Neutrophil (primary cell): ENCODE data around the gene KMT2D.
"Not testable (repeated sequence)": the region's sequence is repeated elsewhere in the genome, so short reads cannot be mapped to it uniquely, and the experiment has no call there.

Experiments
- H3K27ac ChIP-seq: fragments of 200-600 bp; sonication (generic); 2 replicates; pipeline ENCODE4 v1.5.1; 2016; ENCODE audit warnings: mild to moderate bottlenecking, moderate library complexity
- H3K27me3 ChIP-seq: fragments of 200-600 bp; sonication (generic); 2 replicates; pipeline ENCODE4 v1.6.0; 2016; ENCODE audit warnings: mild to moderate bottlenecking
- H3K36me3 ChIP-seq: fragments of 200-600 bp; sonication (generic); 2 replicates; pipeline ENCODE4 v1.5.1; 2017
- H3K4me1 ChIP-seq, 2 experiments: fragments of 200-600 bp in 1 of 2; sonication (generic) in 1 of 2; 1 replicate in 1 of 2; 2 replicates in 1 of 2; pipeline versions ENCODE4 v1.5.1 to v1.6.1; 2013 to 2016; ENCODE audit warnings: low read depth in 1 of 2, low read length in 1 of 2, mild to moderate bottlenecking in 1 of 2, moderate library complexity in 1 of 2; ENCODE audit not compliant: control insufficient read depth in 1 of 2, insufficient read depth in 1 of 2
- H3K4me3 ChIP-seq, 2 experiments: fragments of 200-600 bp in 1 of 2; sonication (generic) in 1 of 2; 1 replicate in 1 of 2; 2 replicates in 1 of 2; pipeline ENCODE4 v1.5.1; 2013 to 2016; ENCODE audit warnings: low read depth in 1 of 2, low read length in 1 of 2, mild to moderate bottlenecking in 1 of 2, moderate library complexity in 1 of 2
- H3K9me3 ChIP-seq: fragments of 200-600 bp; sonication (generic); 2 replicates; pipeline ENCODE4 v1.5.1; 2016
- TF ChIP-seq, protein P1 (sequence below): fragments of 200-600 bp; sonication (generic); IDR thresholded peaks from 2 replicates; pipeline ENCODE4 v1.5.1; 2016; ENCODE audit warnings: antibody characterized with exemption

KMT2D gene

DNA sequence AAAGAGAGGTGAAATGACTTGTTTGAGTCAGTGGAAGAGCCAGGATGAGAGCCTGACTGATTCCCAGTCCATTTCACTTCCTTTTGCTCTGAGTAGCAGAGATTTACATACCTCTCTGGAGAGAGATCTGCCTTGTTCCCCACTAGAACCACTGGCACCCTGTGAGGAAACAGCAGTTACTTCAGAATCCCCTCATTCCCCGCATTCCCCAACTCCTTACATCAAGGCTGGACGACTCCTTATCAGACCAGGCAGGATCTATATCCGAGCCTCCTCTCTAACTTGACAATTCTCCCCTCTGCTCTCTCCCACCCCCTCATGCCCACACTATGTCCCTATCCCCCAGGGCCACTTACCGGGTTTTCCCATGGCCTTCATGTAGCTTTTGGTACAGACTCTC, 5.5 kb upstream of the KMT2D start:
- peaks cover 4% of the 10 kb centered on the region for H3K27me3 ChIP-seq

DNA sequence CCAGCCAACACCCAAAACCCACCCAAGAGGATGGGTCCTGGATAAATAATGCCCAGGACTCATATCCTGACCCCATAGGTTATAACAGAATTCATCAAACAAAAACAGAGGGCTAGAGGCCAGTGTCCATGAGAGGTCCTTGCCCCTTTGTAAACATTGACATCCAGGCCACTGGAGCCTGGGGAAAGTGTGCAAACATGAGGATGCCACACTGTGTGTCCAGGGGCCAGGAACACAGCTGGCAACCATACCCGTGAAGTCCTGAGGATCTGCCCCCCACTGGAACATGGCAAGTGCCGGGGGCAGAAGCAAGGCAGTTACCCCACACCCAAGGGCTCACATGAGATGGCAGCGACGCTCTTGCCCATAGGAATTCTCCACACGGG, 4.2 kb upstream of the KMT2D start:
- Histone ChIP-seq H3K27ac (no peak overlapping the region), H3K4me3 (no peak overlapping the region), H3K27me3 (peaks cover 4% of the 10 kb centered on the region), H3K9me3 (no peaks in the 10 kb centered on the region), H3K4me1 (peaks cover 25 to 26% of the 10 kb centered on the region in 2 experiments), H3K36me3 (no peaks in the 10 kb centered on the region)
- TF ChIP-seq, protein P1, sequence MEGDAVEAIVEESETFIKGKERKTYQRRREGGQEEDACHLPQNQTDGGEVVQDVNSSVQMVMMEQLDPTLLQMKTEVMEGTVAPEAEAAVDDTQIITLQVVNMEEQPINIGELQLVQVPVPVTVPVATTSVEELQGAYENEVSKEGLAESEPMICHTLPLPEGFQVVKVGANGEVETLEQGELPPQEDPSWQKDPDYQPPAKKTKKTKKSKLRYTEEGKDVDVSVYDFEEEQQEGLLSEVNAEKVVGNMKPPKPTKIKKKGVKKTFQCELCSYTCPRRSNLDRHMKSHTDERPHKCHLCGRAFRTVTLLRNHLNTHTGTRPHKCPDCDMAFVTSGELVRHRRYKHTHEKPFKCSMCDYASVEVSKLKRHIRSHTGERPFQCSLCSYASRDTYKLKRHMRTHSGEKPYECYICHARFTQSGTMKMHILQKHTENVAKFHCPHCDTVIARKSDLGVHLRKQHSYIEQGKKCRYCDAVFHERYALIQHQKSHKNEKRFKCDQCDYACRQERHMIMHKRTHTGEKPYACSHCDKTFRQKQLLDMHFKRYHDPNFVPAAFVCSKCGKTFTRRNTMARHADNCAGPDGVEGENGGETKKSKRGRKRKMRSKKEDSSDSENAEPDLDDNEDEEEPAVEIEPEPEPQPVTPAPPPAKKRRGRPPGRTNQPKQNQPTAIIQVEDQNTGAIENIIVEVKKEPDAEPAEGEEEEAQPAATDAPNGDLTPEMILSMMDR, result no peak

More for the DNA sequence above, 5.5 kb upstream of the KMT2D start:
- no peak overlapping the region for H3K4me3 ChIP-seq
- TF ChIP-seq, protein P1, result no peak
- H3K36me3 ChIP-seq, result no peaks in the 10 kb centered on the region
- H3K27ac ChIP-seq, result no peak overlapping the region
- no peaks in the 10 kb centered on the region for H3K9me3 ChIP-seq
- peaks cover 26% of the 10 kb centered on the region in 2 experiments for H3K4me1 ChIP-seq

GRCh38 chr12:49061916-49062315, 1.3 kb upstream of the KMT2D start:
- not testable (repeated sequence) for H3K36me3 ChIP-seq, H3K4me3 ChIP-seq, H3K27ac ChIP-seq, H3K9me3 ChIP-seq, H3K27me3 ChIP-seq
- peaks cover 34 to 39% of the 10 kb centered on the region in 2 experiments for H3K4me1 ChIP-seq

GRCh38 chr12:49061157-49061650, 610 bp upstream of the KMT2D start:
- no peaks in the 10 kb centered on the region for H3K27me3 ChIP-seq
- H3K27ac ChIP-seq, result peak overlapping the region; percentile 97
- H3K4me1 ChIP-seq, result peaks cover 42 to 46% of the 10 kb centered on the region in 2 experiments
- TF ChIP-seq, protein P1, result no peak
- no peaks in the 10 kb centered on the region for H3K36me3 ChIP-seq
- no peaks in the 10 kb centered on the region for H3K9me3 ChIP-seq
- H3K4me3 ChIP-seq, result peak overlapping the region; percentile 90 to 96

- peaks cover 54 to 63% of the 10 kb centered on the region in 2 experiments for H3K4me1 ChIP-seq
Measured at GRCh38 chr12:49059299-49060171, 1.1 kb downstream of the KMT2D start.

GRCh38 chr12:49059045-49059298, 1.6 kb downstream of the KMT2D start:
- peak overlapping the region; percentile 97 for H3K27ac ChIP-seq
- H3K9me3 ChIP-seq, result no peaks in the 10 kb centered on the region
- H3K27me3 ChIP-seq, result no peaks in the 10 kb centered on the region
- H3K4me1 ChIP-seq, result peaks cover 53 to 61% of the 10 kb centered on the region in 2 experiments
- peaks cover 13% of the 10 kb centered on the region for H3K36me3 ChIP-seq
- peak overlapping the region; percentile 90 to 96 for H3K4me3 ChIP-seq
- TF ChIP-seq, protein P1, result no peak

More at GRCh38 chr12:49059299-49060171, 1.1 kb downstream of the KMT2D start:
- Histone ChIP-seq H3K9me3 (no peaks in the 10 kb centered on the region), H3K27me3 (no peaks in the 10 kb centered on the region), H3K36me3 (peaks cover 7% of the 10 kb centered on the region), H3K4me3 (peak overlapping the region; percentile 90 to 96), H3K27ac (peak overlapping the region; percentile 97)
- TF ChIP-seq, protein P1, result no peak
